Fibroblast of villous mesenchyme (primary cell): Measurements from ENCODE around the gene MDM2. TPM values are rescaled to one million over a fixed set of nuclear protein-coding genes. Genes with fewer than 3 reads are reported as not detected.
"Not testable (repeated sequence)": the region's sequence is repeated elsewhere in the genome, so short reads cannot be mapped to it uniquely, and the experiment has no call there.

Experiments used
- DNase-seq: peaks from one replicate; pipeline ENCODE4 v3.0.0-alpha.2; 2010; ENCODE audit warnings: low read depth
- H3K4me3 ChIP-seq: 2 replicates; pipeline ENCODE4 v1.5.1; 2011; ENCODE audit warnings: low read depth, mild to moderate bottlenecking, low read length
- total RNA-seq: library from RNA; depleted of rRNA; stranded (reverse); fragments of >200 nt; gene quantifications from 2 replicates; pipeline ENCODE4 v1.2.3, GENCODE V29; 2012
- TF ChIP-seq, protein P1 (sequence below): IDR thresholded peaks from 2 replicates; pipeline ENCODE4 v1.5.1; 2012; ENCODE audit warnings: low read depth, mild to moderate bottlenecking, low read length; ENCODE audit not compliant: insufficient read depth

Gene MDM2
- total RNA-seq, 1 donor, result 245 TPM

DNA sequence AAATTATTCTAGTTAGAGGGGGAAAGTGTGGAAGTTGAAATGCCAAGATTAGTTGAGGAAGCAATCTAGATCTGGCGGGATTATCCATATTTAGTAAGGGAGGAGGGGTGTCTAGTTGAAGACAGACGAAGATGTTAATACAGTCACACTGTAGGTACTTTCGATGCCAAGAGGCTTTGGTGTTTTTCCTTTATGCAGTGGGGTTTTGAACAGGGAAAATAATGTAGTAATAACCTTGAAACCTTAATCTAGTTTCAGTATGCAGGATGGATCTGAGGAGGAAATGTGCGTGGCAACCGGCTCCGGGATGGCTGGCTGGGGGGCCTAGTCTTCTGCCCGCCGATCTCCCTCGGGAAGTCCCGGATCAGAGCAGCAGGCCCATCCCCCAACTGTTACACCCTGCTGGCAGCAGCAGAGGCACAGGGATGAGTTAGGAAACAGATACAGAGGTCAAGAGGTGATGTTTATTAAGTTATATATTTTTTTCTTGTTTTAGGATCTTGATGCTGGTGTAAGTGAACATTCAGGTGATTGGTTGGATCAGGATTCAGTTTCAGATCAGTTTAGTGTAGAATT lies 27.4 kb downstream of the MDM2 start:
- TF ChIP-seq, protein P1, sequence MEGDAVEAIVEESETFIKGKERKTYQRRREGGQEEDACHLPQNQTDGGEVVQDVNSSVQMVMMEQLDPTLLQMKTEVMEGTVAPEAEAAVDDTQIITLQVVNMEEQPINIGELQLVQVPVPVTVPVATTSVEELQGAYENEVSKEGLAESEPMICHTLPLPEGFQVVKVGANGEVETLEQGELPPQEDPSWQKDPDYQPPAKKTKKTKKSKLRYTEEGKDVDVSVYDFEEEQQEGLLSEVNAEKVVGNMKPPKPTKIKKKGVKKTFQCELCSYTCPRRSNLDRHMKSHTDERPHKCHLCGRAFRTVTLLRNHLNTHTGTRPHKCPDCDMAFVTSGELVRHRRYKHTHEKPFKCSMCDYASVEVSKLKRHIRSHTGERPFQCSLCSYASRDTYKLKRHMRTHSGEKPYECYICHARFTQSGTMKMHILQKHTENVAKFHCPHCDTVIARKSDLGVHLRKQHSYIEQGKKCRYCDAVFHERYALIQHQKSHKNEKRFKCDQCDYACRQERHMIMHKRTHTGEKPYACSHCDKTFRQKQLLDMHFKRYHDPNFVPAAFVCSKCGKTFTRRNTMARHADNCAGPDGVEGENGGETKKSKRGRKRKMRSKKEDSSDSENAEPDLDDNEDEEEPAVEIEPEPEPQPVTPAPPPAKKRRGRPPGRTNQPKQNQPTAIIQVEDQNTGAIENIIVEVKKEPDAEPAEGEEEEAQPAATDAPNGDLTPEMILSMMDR, result no peak
- DNase-seq, result no peak

DNA sequence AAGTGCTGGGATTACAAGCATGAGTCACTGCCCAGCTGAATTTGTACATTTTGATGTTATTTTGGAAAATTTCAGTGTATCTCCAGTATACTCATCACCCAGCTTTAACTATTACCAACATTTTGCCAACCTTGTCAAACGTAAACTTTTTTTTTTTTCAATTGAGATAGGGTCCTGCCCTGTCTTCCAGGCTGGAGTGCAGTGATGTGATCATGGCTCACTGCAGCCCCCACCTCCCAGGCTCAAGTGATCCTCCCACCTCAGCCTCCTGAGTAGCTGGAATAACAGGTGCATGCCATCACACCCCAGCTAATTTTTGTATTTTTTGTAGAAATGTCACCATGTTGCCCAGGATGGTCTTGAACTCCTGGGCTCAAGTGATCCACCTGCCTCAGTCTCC lies 29.2 kb downstream of the MDM2 start:
- no peak for DNase-seq
- H3K4me3 ChIP-seq, result no peak overlapping the region
- TF ChIP-seq, protein P1, result no peak

More for the DNA sequence above, 27.4 kb downstream of the MDM2 start:
- H3K4me3 ChIP-seq, result no peak overlapping the region

DNA sequence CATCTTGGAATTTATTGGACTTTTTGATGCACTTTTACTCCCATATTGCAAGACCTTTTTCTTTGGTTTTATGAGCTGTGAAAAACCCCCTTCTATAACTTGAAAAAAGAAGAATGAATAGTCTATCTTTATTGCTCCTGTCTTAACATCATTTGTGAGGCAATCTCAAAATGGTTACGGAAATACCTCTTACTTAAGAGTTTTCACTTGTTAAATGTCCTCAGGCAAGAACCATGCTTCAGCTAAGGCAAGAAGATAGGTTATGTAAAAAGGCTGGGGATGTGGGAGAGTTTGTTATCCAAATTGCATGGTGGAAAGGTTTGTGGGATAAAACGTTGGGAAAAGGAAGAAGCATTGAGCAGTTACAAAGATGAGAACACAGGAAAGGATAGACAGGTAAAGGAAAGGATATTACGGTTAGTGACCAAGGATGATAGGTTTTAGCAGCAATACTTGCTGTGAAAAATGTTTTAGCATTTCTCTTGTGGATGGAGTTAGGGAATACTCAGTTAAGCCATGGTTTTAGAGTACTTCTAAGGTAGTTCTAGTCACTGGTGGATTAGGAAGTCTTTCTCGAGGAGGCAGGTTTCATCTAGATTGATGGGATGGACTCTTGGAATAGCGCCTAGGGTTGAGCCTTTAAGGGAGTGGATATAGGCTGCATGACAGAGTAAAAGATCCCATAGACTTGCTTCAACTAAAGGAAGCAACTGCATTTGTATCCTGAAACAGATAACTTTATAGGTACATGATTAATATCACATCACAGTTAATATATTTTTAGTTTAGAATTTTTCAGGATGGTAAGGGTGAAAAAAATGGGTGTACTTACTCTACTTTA lies 30.3 kb downstream of the MDM2 start:
- peak; percentile 23 for DNase-seq
- no peak overlapping the region for H3K4me3 ChIP-seq
- TF ChIP-seq, protein P1, result no peak

DNA sequence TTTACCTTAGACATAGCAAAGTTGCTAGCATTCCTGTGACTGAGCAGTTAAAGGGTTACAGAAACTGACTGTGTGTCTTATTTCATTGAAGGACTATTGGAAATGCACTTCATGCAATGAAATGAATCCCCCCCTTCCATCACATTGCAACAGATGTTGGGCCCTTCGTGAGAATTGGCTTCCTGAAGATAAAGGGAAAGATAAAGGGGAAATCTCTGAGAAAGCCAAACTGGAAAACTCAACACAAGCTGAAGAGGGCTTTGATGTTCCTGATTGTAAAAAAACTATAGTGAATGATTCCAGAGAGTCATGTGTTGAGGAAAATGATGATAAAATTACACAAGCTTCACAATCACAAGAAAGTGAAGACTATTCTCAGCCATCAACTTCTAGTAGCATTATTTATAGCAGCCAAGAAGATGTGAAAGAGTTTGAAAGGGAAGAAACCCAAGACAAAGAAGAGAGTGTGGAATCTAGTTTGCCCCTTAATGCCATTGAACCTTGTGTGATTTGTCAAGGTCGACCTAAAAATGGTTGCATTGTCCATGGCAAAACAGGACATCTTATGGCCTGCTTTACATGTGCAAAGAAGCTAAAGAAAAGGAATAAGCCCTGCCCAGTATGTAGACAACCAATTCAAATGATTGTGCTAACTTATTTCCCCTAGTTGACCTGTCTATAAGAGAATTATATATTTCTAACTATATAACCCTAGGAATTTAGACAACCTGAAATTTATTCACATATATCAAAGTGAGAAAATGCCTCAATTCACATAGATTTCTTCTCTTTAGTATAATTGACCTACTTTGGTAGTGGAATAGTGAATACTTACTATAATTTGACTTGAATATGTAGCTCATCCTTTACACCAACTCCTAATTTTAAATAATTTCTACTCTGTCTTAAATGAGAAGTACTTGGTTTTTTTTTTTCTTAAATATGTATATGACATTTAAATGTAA lies 31.5 kb downstream of the MDM2 start:
- TF ChIP-seq, protein P1, result no peak
- no peak overlapping the region for H3K4me3 ChIP-seq
- DNase-seq, result no peak

DNA sequence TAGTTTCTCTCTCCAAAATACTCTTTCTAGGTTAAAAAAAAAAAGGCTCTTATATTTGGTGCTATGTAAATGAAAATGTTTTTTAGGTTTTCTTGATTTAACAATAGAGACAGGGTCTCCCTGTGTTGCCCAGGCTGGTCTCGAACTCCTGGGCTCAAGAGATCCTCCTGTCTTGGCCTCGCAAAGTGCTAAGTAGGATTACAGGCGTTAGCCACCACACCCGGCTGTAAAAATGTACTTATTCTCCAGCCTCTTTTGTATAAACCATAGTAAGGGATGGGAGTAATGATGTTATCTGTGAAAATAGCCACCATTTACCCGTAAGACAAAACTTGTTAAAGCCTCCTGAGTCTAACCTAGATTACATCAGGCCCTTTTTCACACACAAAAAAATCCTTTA lies 33.2 kb downstream of the MDM2 start:
- H3K4me3 ChIP-seq, DNase-seq: not testable (repeated sequence)

DNA sequence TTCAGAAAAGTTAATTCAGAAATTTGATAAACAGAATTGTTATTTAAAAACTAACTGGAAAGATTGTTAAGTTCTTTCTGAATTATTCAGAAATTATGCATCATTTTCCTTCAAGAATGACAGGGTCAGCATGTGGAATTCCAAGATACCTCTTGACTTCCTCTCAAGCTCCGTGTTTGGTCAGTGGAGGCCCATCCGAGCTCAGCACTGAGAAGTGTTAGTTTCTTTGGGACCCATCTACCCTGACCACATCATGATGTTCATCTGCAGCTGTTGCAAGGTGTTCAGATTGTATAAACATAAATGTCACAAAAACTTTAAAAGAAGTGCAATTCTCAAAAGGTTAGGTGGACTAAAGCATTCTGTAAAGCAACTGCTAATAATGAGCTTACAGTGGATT lies 33.7 kb downstream of the MDM2 start:
- H3K4me3 ChIP-seq, result no peak overlapping the region
- no peak for DNase-seq
- TF ChIP-seq, protein P1, result no peak

DNA sequence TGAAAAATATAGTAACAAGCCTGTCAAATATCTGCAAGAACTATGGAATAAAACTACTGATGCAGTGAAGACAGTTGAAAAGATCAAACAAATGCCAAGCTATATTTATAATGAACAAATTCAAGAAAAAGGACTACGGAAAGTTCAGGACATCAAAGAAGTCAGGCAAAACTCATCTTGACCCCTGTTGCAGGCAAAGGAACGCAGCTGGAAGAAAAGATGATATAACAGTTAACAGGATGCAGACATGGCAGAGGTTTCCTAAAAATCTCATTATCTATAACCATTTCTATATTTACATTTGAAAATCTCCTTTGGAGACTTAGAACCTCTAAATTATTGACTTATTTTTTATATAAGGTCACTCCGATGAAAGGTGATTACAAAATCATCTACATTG lies 34.1 kb downstream of the MDM2 start:
- H3K4me3 ChIP-seq, result no peak overlapping the region
- no peak for DNase-seq
- TF ChIP-seq, protein P1, result no peak
